K562 (cell line): ENCODE measurements around the gene PTPRR. TPM values are rescaled to one million over a fixed set of nuclear protein-coding genes. Genes with fewer than 3 reads are reported as not detected.

Experiments used
- ATAC-seq: fragments of 200-7000 bp; cut with Tn5 transposase; 3 replicates; pipeline ENCODE4 v1.9.1; 2020; ENCODE audit warnings: moderate library complexity
- BruUV-seq: library from RNA; stranded (reverse); fragments of 400-500 nt; replicated peaks from 2 replicates; lab custom pipeline; 2021; lab: Mats Ljungman, UMichigan
- CTCF ChIA-PET: fragments of 300-600 bp; formaldehyde crosslinking; extraction: SDS; loops from one replicate; lab custom pipeline; 2021; ENCODE audit warnings: low intra/inter-chr PET ratio; lab: Yijun Ruan, JAX
- POLR2A ChIA-PET: fragments of 300-600, 350-650 bp; sonication (Branson Sonifier 250); formaldehyde crosslinking; extraction: SDS; loops from one replicate; lab custom pipeline; 2021; ENCODE audit warnings: antibody characterized with exemption, inconsistent platforms; lab: Yijun Ruan, JAX
- DNase-seq, 4 experiments: peaks; one replicate each; pipeline versions ENCODE4 v3.0.0 to v3.0.0-alpha.2; 2011 to 2018; ENCODE audit warnings: low spot score in 3 of 4, mixed read lengths in 3 of 4; ENCODE audit errors: extremely low read depth in 1 of 4
- FAIRE-seq: peaks from 2 replicates; lab custom pipeline; 2011; peaks lifted over from hg19 to GRCh38; lab: Jason Lieb, UNC
- H2AFZ ChIP-seq: 2 replicates; pipeline ENCODE4 v1.6.0; 2011; ENCODE audit warnings: low read depth, low read length, control low read depth, inconsistent platforms
- H3K27ac ChIP-seq: fragments of 200-600 bp; 3 replicates; pipeline ENCODE4 v1.8.0; 2011; ENCODE audit warnings: low read depth, mild to moderate bottlenecking, control low read depth, inconsistent platforms, low read length, moderate library complexity, mixed read lengths; ENCODE audit errors: extremely low read depth
- H3K27me3 ChIP-seq, 2 experiments: fragments of 300-600 bp in 1 of 2; 2 replicates in 1 of 2; 3 replicates in 1 of 2; pipeline versions ENCODE4 v1.6.0 to v1.8.0; 2011; ENCODE audit warnings: inconsistent platforms in 2 of 2, low read length in 2 of 2, mild to moderate bottlenecking in 1 of 2, mixed read lengths in 1 of 2, moderate library complexity in 1 of 2; ENCODE audit not compliant: control insufficient read depth in 2 of 2, insufficient read depth in 2 of 2
- H3K36me3 ChIP-seq: fragments of 300-600 bp; 3 replicates; pipeline ENCODE4 v1.8.0; 2011; ENCODE audit warnings: mild to moderate bottlenecking, low read length, inconsistent platforms; ENCODE audit not compliant: control insufficient read depth, insufficient read depth
- H3K4me1 ChIP-seq, 2 experiments: fragments of 200-600 bp in 1 of 2; replicated peaks in 1 of 2; 2 replicates in 1 of 2; 3 replicates in 1 of 2; pipeline versions ENCODE4 v1.5.1 to v1.8.0; 2011; ENCODE audit warnings: inconsistent platforms in 2 of 2, low read length in 2 of 2, mild to moderate bottlenecking in 1 of 2, mixed read lengths in 1 of 2, moderate library complexity in 1 of 2; ENCODE audit not compliant: control insufficient read depth in 2 of 2, insufficient read depth in 2 of 2
- H3K4me2 ChIP-seq: 2 replicates; pipeline ENCODE4 v1.6.1; 2011; ENCODE audit warnings: low read length, control low read depth, inconsistent platforms, mixed read lengths; ENCODE audit not compliant: insufficient read depth
- H3K4me3 ChIP-seq: fragments of 200-600 bp; sonication (generic), shearing (Covaris generic); 2 replicates; pipeline ENCODE4 v1.5.1; 2016; ENCODE audit warnings: control low read depth, inconsistent platforms
- H3K79me2 ChIP-seq: fragments of 200-600 bp; 3 replicates; pipeline ENCODE4 v1.8.0; 2011; ENCODE audit warnings: low read length, inconsistent platforms; ENCODE audit not compliant: control insufficient read depth, insufficient read depth
- H3K9ac ChIP-seq, 2 experiments: 2 replicates each; pipeline versions ENCODE4 v1.6.0 to v1.6.1; 2011; ENCODE audit warnings: low read depth in 2 of 2, low read length in 2 of 2, control low read depth in 1 of 2, inconsistent platforms in 1 of 2, mild to moderate bottlenecking in 1 of 2, mixed read lengths in 1 of 2; ENCODE audit not compliant: insufficient read depth in 1 of 2
- H3K9me1 ChIP-seq: one replicate; pipeline ENCODE4 v1.6.0; 2011; ENCODE audit warnings: inconsistent platforms, mild to moderate bottlenecking, low read length, moderate library complexity; ENCODE audit not compliant: control insufficient read depth, insufficient read depth
- H3K9me3 ChIP-seq: replicated peaks from 2 replicates; pipeline ENCODE4 v1.5.1; 2011; ENCODE audit warnings: low read depth, low read length, inconsistent platforms; ENCODE audit not compliant: control insufficient read depth, insufficient read depth
- H4K20me1 ChIP-seq: replicated peaks from 2 replicates; pipeline ENCODE4 v1.6.1; 2011; ENCODE audit warnings: low read length, inconsistent platforms, mixed read lengths; ENCODE audit not compliant: control insufficient read depth, insufficient read depth
- SP1 ChIP-seq: sonication (generic); formaldehyde crosslinking; IDR thresholded peaks from 2 replicates; pipeline ENCODE4 v1.8.1; 2022; ENCODE audit warnings: mild to moderate bottlenecking, missing genetic modification reagents
- TAF7 ChIP-seq: fragments of 450-650 bp; IDR thresholded peaks from 2 replicates; pipeline ENCODE4 v1.6.1; 2016; ENCODE audit warnings: missing genetic modification characterization, missing compliant biosample characterization
- ZFP30 ChIP-seq: fragments of 250-450 bp; sonication (Bioruptor Pico); IDR thresholded peaks from 2 replicates; pipeline ENCODE4 v1.8.0; 2022; ENCODE audit warnings: moderate library complexity, mild to moderate bottlenecking, inconsistent platforms, borderline replicate concordance
- ZNF24 ChIP-seq: fragments of 450-650 bp; IDR thresholded peaks from 2 replicates; pipeline ENCODE4 v1.6.1; 2016
- WGBS: fragments of 100-300 bp; shearing (Covaris generic); methylation state at CpG from one replicate; pipeline ENCODE4 v1.1.6; 2016; ENCODE audit warnings: low coverage, mixed read lengths; ENCODE audit not compliant: insufficient coverage; ENCODE audit errors: missing lambda C conversion rate; 5-methylcytosine and 5-hydroxymethylcytosine counted together
- in situ Hi-C: fragments of 300-500 bp; cut with MboI; formaldehyde crosslinking; loops from 4 replicates; pipeline ENCODE4 v1.15.0; 2018; ENCODE audit warnings: inconsistent platforms, mixed read lengths
- intact Hi-C: fragments of 100-400 bp; cut with micrococcal nuclease; formaldehyde crosslinking; loops from 2 replicates; pipeline ENCODE4 v1.14.2; 2022
- polyA plus RNA-seq, 8 experiments: library from polyadenylated mRNA; depleted of rRNA in 4 of 8; stranded (reverse) in 5 of 8; unstranded in 3 of 8; fragments of >200 nt; fragmentation: Nextera tagmentation in 2 of 8; fragmentation: Illumina TruSeq in 1 of 8; extraction: Ambion mirVana in 2 of 8; extraction: Trizol in 1 of 8; gene quantifications; 2 replicates each; pipeline versions ENCODE4 v1.2.1 to v1.2.3, GENCODE V29; 2011 to 2014; ENCODE audit warnings: inconsistent platforms in 1 of 8, missing spikeins in 1 of 8
- total RNA-seq, 7 experiments: library from RNA; depleted of rRNA in 6 of 7; stranded (reverse); fragments of >200 nt in 6 of 7; fragmentation: Illumina TruSeq in 2 of 7; extraction: Trizol in 2 of 7; gene quantifications; 2 replicates each; pipeline versions ENCODE4 v1.2.1 to v1.2.3, GENCODE V29; 2011 to 2021; ENCODE audit warnings: low replicate concordance in 1 of 7
- TF ChIP-seq, protein P1 (sequence below): IDR thresholded peaks from 2 replicates; pipeline ENCODE4 v1.6.1; 2016; ENCODE audit warnings: missing genetic modification characterization, missing compliant biosample characterization

The PTPRR gene
- total and polyA plus RNA-seq, 9 of the 15 experiments (the other 6 are each of a cell fraction or from before 2014, with no cell fraction given): 6.6 to 41.7 (median 12.3) TPM

DNA sequence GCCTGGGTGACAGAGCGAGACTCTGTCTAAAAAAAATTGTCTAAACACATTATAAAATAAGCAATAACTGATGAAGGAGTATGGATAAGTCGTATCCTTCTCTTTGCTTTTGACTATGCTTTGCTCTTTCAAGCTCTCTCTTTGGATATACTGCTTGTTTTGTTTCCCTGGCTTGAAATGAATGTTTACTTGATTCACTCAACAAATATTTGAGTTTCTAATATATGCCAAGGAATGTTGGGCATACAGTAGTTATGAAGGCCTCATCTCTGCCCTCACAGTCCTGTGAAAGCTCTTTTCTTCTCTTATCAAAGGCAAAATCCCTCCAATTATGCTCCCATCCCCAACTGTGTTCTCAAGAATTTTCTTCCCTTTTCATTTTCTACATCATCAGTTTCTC lies 123.5 kb downstream of the PTPRR start:
- Histone ChIP-seq H3K4me2 (no peak overlapping the region), H3K27me3 (no peaks in the 10 kb centered on the region; a peak in 1 of 5 replicates), H3K9me1 (no peaks in the 10 kb centered on the region), H3K79me2 (no peaks in the 10 kb centered on the region), H3K36me3 (no peaks in the 10 kb centered on the region), H2AFZ (no peak overlapping the region), H3K27ac (no peak overlapping the region), H4K20me1 (no peaks in the 10 kb centered on the region), H3K9ac (no peak overlapping the region), H3K4me3 (no peak overlapping the region), H3K9me3 (no peaks in the 10 kb centered on the region), H3K4me1 (no peaks in the 10 kb centered on the region)
- ChIA-PET POLR2A (no interaction called here), CTCF (interaction anchor here (0.7 kb wide), 1 partner anchor 1712 kb away, joined by 3 read pairs; no protein-coding TSS in a partner anchor)
- intact Hi-C loops (no loop called here), in situ Hi-C loops (no loop called here)
- DNase-seq (no peak), ATAC-seq (no peak), FAIRE-seq (no peak)
- BruUV-seq: no TSS peak
- TF ChIP-seq ZFP30 (CRISPR knock-in tag): no peak
- TF ChIP-seq, protein P1, sequence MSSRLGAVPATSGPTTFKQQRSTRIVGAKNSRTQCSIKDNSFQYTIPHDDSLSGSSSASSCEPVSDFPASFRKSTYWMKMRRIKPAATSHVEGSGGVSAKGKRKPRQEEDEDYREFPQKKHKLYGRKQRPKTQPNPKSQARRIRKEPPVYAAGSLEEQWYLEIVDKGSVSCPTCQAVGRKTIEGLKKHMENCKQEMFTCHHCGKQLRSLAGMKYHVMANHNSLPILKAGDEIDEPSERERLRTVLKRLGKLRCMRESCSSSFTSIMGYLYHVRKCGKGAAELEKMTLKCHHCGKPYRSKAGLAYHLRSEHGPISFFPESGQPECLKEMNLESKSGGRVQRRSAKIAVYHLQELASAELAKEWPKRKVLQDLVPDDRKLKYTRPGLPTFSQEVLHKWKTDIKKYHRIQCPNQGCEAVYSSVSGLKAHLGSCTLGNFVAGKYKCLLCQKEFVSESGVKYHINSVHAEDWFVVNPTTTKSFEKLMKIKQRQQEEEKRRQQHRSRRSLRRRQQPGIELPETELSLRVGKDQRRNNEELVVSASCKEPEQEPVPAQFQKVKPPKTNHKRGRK (tag): no peak
- WGBS: 3% methylated on average over 2 of the region's 2 CpGs

DNA sequence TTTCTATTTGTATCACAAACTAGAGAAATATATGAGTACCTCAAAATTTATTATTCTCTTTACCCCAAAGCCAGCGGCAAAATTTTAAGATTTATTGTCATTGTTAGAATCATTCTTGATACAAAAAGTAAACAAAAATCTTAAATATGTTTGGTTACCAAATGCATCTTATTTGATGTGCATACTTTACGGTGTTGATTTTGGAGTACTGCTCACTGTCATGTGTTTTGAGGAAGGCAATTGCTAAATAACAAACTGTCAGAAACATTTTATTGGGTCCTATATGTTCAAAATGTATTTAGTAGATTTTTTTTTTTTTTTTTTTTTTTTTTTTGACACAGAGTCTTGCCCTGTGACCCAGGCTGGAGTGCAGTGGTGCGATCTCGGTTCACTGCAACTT lies 124.9 kb downstream of the PTPRR start:
- H3K79me2 ChIP-seq: no peaks in the 10 kb centered on the region
- no peaks in the 10 kb centered on the region for H3K36me3 ChIP-seq
- H3K4me2 ChIP-seq: no peak overlapping the region
- no peak for TF ChIP-seq ZNF24
- TF ChIP-seq SP1: no peak
- TF ChIP-seq TAF7 (tag): no peak
- CTCF ChIA-PET: no interaction called here
- no peak for DNase-seq
- no peak overlapping the region for H3K4me3 ChIP-seq
- no peaks in the 10 kb centered on the region for H3K4me1 ChIP-seq
- intact Hi-C loops: no loop called here
- no peak for FAIRE-seq
- 8% methylated on average over 4 of the region's 4 CpGs for WGBS
- no peak for ATAC-seq
- no peaks in the 10 kb centered on the region for H3K9me1 ChIP-seq
- POLR2A ChIA-PET: no interaction called here
- no peaks in the 10 kb centered on the region; a peak in 1 of 5 replicates for H3K27me3 ChIP-seq
- no peak overlapping the region for H3K9ac ChIP-seq
- H4K20me1 ChIP-seq: no peaks in the 10 kb centered on the region
- no TSS peak for BruUV-seq
- in situ Hi-C loops: no loop called here
- no peak overlapping the region for H2AFZ ChIP-seq
- no peak overlapping the region for H3K27ac ChIP-seq
- H3K9me3 ChIP-seq: no peaks in the 10 kb centered on the region
